Transverse colon (tissue), 4 donors: Measurements from ENCODE around the gene ZNF318. TPM values are rescaled to one million over a fixed set of nuclear protein-coding genes. Genes with fewer than 3 reads are reported as not detected.

Experiments used
- DNase-seq: peaks from one replicate; pipeline ENCODE4 v3.0.0-alpha.2; 2019
- H3K27ac ChIP-seq, 4 donors: fragments of 200-600 bp; sonication (generic); 2 replicates each; pipeline ENCODE4 v1.5.1; 2016 to 2018; ENCODE audit warnings: inconsistent platforms in 4 of 4
- H3K27me3 ChIP-seq: fragments of 200-600 bp; sonication (generic); 2 replicates; pipeline ENCODE4 v1.5.1; 2017; ENCODE audit warnings: inconsistent platforms
- H3K36me3 ChIP-seq, 4 donors: fragments of 200-600 bp; sonication (generic); 2 replicates each; pipeline ENCODE4 v1.5.1; 2017 to 2019; ENCODE audit warnings: inconsistent platforms in 4 of 4
- H3K4me1 ChIP-seq, 4 donors: fragments of 200-600 bp; sonication (generic); 2 replicates each; pipeline ENCODE4 v1.5.1; 2017 to 2020; ENCODE audit warnings: inconsistent platforms in 4 of 4
- H3K4me3 ChIP-seq, 4 donors: fragments of 200-600 bp; sonication (generic); 1 replicate in 1 of 4; 2 replicates in 3 of 4; pipeline versions ENCODE4 v1.5.1 to v1.6.1; 2017 to 2019; ENCODE audit warnings: inconsistent platforms in 4 of 4
- H3K9me3 ChIP-seq, 2 donors: fragments of 200-600 bp; sonication (generic); 2 replicates each; pipeline ENCODE4 v1.5.1; 2017 to 2019; ENCODE audit warnings: inconsistent platforms in 2 of 2
- CTCF ChIP-seq, 5 experiments: fragments of 200-600 bp in 3 of 5; fragments of 450-650 bp in 2 of 5; sonication (generic) in 3 of 5; IDR thresholded peaks; 1 replicate in 2 of 5; 2 replicates in 3 of 5; pipeline ENCODE4 v1.5.1; 2016 to 2017; ENCODE audit warnings: antibody characterized with exemption in 5 of 5, inconsistent platforms in 3 of 5, mild to moderate bottlenecking in 2 of 5, moderate library complexity in 1 of 5
- EP300 ChIP-seq: sonication (generic); formaldehyde crosslinking; IDR thresholded peaks from one replicate; pipeline ENCODE4 v1.6.1; 2017; ENCODE audit warnings: antibody characterized with exemption, low read depth
- POLR2A ChIP-seq: fragments of 450-650 bp; IDR thresholded peaks from one replicate; pipeline ENCODE4 v1.6.1; 2016; ENCODE audit warnings: antibody characterized with exemption, mild to moderate bottlenecking, moderate library complexity
- POLR2AphosphoS5 ChIP-seq, 3 donors: sonication (generic); formaldehyde crosslinking; IDR thresholded peaks; one replicate each; pipeline ENCODE4 v1.6.1; 2016; ENCODE audit warnings: antibody characterized with exemption in 3 of 3
- whole genome bisulfite sequencing, 2 donors: methylation state at CpG; one replicate each; pipeline ENCODE4 v1.1.5; 2018; ENCODE audit warnings: low coverage in 1 of 2; 5-methylcytosine and 5-hydroxymethylcytosine counted together
- in situ Hi-C, 4 donors: fragments of 200-750 bp; cut with MboI; loops; one replicate each; pipeline versions ENCODE4 v1.15.0 to v1.15.1; 2017; ENCODE audit warnings: low sequenced_read_pairs in 3 of 4, low pct_ligation_motif_present in 1 of 4, low pct_unique_long_range_greater_than_20kb in 1 of 4
- intact Hi-C: fragments of 100-400 bp; cut with DNase I; formaldehyde crosslinking; loops from one replicate; pipeline ENCODE4 v1.15.1; 2023; ENCODE audit warnings: low total_unique reads
- total RNA-seq, 4 donors: library from RNA; depleted of rRNA; stranded (reverse); fragments of >200 nt; gene quantifications; one replicate each; pipeline ENCODE4 v1.1.0, GENCODE V29; 2016

ZNF318 gene
- total RNA-seq, 4 donors from 2014 or later: 13.0 to 17.5 (median 15.4) TPM

- H3K36me3 ChIP-seq: peaks cover 0 to 23% (median 11%) of the 10 kb centered on the region in 4 donors
- in situ Hi-C loops (loop anchor here in 1 of 4 donors (10.0 kb wide), 1 partner anchor 72 kb away; no protein-coding TSS in a partner anchor), intact Hi-C loops (no loop called here)
- H3K27me3 ChIP-seq: no peaks in the 10 kb centered on the region
- peak overlapping the region in 2 of 4 donors; percentile 37 to 65 for H3K27ac ChIP-seq
- no peak for TF ChIP-seq EP300
- TF ChIP-seq CTCF (IDR thresholded peaks at IDR 0.05): no peak
- no peak for TF ChIP-seq POLR2A
- no peak for TF ChIP-seq POLR2AphosphoS5 (IDR thresholded peaks at IDR 0.05)
- no peaks in the 10 kb centered on the region for H3K9me3 ChIP-seq
- no peak overlapping the region for H3K4me3 ChIP-seq
- peaks cover 0 to 26% (median 10%) of the 10 kb centered on the region in 4 donors for H3K4me1 ChIP-seq
- DNase-seq: no peak
- 63 to 90% methylated on average over 2 to 3 of the region's 3 CpGs for WGBS, 2 donors
Observed at GRCh38 chr6:43336382-43336781, 33.1 kb downstream of the ZNF318 start.

DNA sequence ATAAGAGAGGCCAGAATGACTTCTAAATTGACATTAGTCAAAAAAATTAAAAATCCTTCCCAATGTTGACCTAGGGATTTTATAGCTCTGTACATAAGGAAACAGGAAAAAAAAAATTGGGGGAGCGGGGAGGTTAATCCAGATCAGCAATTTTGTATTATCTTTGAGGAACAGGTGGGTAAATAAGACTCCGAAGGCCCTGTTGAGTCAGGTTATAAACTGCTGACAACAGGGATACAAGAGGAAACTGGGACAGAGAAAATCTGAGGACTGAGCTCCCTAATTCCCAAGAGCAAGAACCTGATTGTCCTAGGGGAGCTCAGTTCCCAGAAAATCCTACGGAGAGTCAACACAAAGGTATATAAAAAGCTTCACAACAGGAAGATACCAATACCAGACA, 34.0 kb downstream of the ZNF318 start:
- H3K27ac ChIP-seq: peak overlapping the region; percentile 7 to 65 (median 46)
- in situ Hi-C loops (loop anchor here in 1 of 4 donors (10.0 kb wide), 1 partner anchor 71 kb away; no protein-coding TSS in a partner anchor), intact Hi-C loops (no loop called here)
- no peak overlapping the region for H3K4me3 ChIP-seq
- H3K4me1 ChIP-seq: peaks cover 0 to 26% (median 10%) of the 10 kb centered on the region in 4 donors
- peaks cover 0 to 18% (median 7%) of the 10 kb centered on the region in 4 donors for H3K36me3 ChIP-seq
- DNase-seq: no peak
- WGBS, 2 donors: 75 to 94% methylated on average over 2 to 3 of the region's 3 CpGs
- no peaks in the 10 kb centered on the region for H3K27me3 ChIP-seq
- H3K9me3 ChIP-seq: no peaks in the 10 kb centered on the region
- TF ChIP-seq POLR2A: no peak

DNA sequence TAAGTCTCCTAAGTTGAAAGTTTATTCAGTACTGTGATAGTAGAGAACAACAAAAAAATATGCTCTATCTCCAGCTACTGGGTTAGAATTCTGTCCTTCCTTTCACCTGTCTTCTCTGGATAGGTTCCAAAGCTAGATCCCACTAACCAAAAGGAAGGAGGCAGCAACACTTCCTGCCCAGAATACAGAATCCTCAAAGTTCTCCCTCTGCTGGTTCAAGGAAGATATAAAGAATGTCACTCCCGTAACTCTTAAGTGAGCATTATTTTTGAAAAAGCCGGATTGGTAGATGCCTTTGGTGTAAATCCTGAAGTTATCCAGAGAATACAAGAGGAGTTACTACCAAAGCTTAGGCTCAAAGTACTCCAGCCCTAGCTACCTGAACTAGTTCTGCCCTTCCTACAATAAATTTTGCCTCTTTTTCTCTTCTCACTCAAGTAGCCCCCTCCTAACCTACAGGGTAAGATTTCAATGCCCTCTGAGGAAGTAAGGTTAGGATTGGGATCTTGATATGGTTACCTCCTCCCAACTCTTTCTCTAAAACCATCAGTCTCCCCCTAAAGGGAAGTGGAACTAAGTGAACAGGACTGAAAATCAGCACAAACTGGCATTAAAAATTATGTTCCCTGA, 34.9 kb downstream of the ZNF318 start:
- Histone ChIP-seq H3K36me3 (peaks cover 0 to 10% (median 3%) of the 10 kb centered on the region in 4 donors), H3K4me1 (peaks cover 0 to 26% (median 10%) of the 10 kb centered on the region in 4 donors), H3K9me3 (no peaks in the 10 kb centered on the region), H3K27ac (peak overlapping the region; percentile 7 to 65 (median 46)), H3K4me3 (no peak overlapping the region), H3K27me3 (no peaks in the 10 kb centered on the region)
- no peak for TF ChIP-seq EP300
- no peak for TF ChIP-seq POLR2A
- peak; percentile 52 to 81 (median 60) for TF ChIP-seq CTCF (IDR thresholded peaks at IDR 0.05)
- in situ Hi-C loops: loop anchor here in 1 of 4 donors (10.0 kb wide), 1 partner anchor 70 kb away; no protein-coding TSS in a partner anchor
- 10 to 37% methylated on average over 2 of the region's 2 CpGs for WGBS, 2 donors
- no peak for DNase-seq
- intact Hi-C loops: loop anchor here (5.0 kb wide), 1 partner anchor 72 kb away; no protein-coding TSS in a partner anchor

GRCh38 chr6:43331891-43332290, 37.6 kb downstream of the ZNF318 start:
- Histone ChIP-seq H3K36me3 (no peaks in the 10 kb centered on the region), H3K4me1 (peaks cover 0 to 26% (median 10%) of the 10 kb centered on the region in 4 donors), H3K4me3 (no peak overlapping the region), H3K9me3 (no peaks in the 10 kb centered on the region), H3K27me3 (no peaks in the 10 kb centered on the region), H3K27ac (no peak overlapping the region)
- intact Hi-C loops: loop anchor here (5.0 kb wide), 1 partner anchor 70 kb away; no protein-coding TSS in a partner anchor
- DNase-seq: no peak
- TF ChIP-seq POLR2A (no peak), POLR2AphosphoS5 (IDR thresholded peaks at IDR 0.05) (no peak), EP300 (no peak), CTCF (IDR thresholded peaks at IDR 0.05) (no peak)
- WGBS, 2 donors: 79 to 81% methylated on average over 4 of the region's 4 CpGs
- in situ Hi-C loops: loop anchor here in 1 of 4 donors (10.0 kb wide), 1 partner anchor 67 kb away; no protein-coding TSS in a partner anchor
